Measurements from ENCODE around the gene NUP43.
"Not testable (repeated sequence)": the region's sequence is repeated elsewhere in the genome, so short reads cannot be mapped to it uniquely, and the experiment has no call there.

The NUP43 gene

GRCh38 chr6:149749082-149749593 is 2.8 kb upstream of the NUP43 start:
- not testable (repeated sequence) for DNase-seq (ENCODE audit: low read depth)

DNA sequence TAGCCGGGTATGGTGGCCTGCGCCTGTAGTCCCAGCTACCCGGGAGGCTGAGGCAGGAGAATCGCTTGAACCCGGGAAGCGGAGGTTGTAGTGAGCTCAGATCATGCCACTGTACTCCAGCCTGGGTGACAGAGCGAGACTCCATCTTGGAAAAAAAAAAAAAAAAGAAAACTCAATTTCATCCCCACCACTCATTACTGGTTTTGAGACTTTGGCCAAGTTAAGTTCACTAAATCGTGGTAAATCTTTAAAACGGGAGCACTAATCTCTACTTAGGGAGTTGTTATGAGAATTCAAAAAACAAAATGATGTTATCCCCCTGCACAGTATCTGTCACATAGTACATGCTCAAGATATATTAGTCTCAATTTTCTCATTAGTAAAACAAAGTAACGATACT is 1.1 kb downstream of the NUP43 start:
- not testable (repeated sequence) for DNase-seq (ENCODE audit: low read depth)

DNA sequence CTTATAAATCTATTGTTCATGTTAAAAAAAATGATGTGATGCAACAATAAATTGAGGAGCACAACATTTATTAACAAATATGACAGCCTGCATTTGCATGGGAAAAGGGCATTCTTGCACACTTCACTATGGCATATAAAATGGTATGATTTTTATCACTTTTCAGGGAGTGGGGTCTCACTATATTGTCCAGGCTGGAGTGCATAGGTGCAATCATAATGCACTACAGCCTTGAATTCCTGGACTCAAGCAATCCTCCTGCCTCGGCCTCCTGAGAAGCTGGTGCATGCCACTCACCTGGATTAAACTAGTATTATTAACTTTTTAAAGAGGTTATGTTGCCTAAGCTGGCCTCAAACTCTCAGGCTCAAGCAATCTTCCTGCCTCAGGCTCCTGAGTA is 11.4 kb downstream of the NUP43 start:
- DNase-seq (ENCODE audit: low read depth): no peak

DNA sequence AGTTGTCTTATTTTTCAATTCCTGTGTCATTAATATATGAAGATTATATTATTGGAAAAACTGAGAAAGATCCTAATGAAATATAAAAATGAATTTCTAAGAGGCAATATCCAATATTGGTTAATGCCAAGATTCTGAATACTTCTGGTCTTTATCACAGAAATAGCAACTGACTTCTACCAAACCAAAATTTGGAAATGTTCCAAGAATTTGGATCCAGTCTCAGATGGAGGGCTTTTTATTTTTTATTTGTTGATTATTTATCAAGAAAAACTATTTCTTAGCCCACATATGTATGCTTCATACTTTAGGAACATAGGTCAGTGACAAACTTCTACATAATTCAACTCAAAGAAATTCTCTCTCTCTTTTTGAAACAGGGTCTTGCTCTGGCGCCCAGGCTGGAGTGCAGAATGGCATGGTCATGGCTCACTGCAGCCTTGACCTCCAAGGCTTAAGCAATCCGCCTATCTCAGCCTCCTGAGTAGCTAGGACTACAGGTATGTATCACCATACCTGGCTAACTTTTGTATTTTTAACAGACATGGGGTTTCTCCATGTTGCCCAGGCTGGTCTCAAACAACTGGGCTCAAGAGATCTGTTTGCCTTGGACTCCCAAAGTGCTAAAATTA is 13.1 kb downstream of the NUP43 start:
- DNase-seq (ENCODE audit: low read depth): no peak

GRCh38 chr6:149729824-149730223 is 16.5 kb downstream of the NUP43 start:
- no peak for DNase-seq (ENCODE audit: low read depth)

DNA sequence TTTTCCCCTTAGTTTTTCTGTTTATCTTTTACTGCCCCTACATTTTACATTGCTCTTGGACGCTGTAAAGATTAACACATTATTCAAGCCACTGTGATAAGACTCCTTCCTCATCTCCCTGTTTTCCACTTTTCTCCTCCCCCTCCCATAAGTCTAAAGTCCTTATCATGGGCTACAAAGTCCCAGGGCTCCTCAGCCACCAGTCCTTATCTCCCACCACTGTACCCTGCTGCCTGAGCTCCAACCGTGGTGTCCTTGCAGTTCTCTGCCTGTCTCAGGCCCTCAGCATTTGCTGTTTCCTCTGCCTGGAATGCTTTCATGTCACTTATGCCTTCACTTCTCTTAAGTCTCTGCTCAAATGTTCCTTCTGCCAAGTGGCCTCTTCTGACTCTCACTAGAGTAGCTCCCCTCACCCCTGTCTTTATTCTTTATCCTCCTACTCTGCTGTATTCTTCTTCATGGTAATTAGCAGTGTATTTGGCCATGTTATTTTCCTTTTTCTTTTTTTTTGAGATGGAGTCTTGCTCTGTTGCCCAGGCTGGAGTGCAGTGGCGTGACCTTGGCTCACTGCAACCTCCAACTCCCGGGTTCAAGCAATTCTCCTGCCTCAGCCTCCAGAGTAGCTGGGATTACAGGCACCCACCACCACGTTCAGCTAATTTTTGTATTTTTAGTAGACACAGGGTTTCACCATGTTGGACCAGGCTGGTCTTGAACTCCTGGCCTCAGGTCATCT is 17.7 kb downstream of the NUP43 start:
- DNase-seq (ENCODE audit: low read depth): no peak

GRCh38 chr6:149727793-149728498 is 18.4 kb downstream of the NUP43 start:
- no peak for DNase-seq (ENCODE audit: low read depth)

GRCh38 chr6:149725785-149726184 is 20.5 kb downstream of the NUP43 start:
- DNase-seq (ENCODE audit: low read depth): no peak

DNA sequence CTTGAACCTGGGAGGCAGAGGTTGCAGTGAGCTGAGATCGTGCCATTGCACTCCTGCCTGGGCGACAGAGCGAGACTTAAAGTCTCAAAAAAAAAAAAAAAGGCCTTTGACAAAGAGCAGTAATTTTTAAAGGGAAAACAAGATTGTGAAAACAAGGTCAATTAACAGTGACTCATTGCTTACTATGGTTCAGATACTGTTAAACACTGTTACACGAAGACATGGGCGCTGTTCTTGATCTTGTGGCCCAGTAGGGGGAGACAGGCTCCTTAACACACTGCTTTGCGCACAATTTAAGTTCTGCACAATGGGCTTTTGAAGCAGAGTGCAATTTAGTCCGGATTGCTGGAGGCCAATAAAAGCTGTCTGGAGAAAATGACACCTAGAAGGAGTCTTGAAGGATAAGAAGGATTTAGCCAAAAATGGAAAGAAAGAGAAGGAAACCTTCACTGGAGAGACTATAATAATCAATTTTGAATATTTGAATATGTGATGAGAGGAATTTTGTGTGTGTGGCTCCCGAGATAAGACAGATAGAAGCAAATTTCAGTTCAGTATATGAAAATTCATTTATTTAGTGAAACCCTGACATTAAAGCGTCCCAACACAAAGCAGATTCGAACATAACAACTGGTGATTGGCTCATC is 22.4 kb downstream of the NUP43 start:
- no peak for DNase-seq (ENCODE audit: low read depth)

DNA sequence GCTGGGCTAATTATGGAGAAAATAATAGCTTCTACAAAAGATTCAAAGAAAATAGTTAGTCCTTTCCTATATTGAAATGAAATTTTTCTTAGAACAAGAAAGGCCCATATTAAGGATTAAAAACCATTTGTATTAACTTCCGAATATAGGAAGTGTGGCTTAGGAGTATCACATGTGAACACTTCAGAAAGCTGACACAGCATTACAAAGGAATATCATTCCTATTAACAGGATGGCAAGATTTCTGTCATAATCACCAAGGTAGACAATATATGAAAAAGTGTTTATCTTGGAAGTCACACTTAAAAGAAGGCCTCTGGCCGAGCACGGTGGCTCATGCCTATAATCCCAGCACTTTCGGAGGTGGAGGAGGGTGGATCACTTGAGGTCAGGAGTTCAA is 23.1 kb downstream of the NUP43 start:
- DNase-seq (ENCODE audit: low read depth): no peak

- DNase-seq (ENCODE audit: low read depth): no peak
Observed at GRCh38 chr6:149719531-149719930, 26.8 kb downstream of the NUP43 start.

- DNase-seq (ENCODE audit: low read depth): peak; percentile 77
Observed at GRCh38 chr6:149717588-149718458, 28.5 kb downstream of the NUP43 start, which contains the start of gene LATS1. Gene LATS1 (minus strand): TSS chr6:149718101. CDS start chr6:149702126, 15,975 bp downstream.

DNA sequence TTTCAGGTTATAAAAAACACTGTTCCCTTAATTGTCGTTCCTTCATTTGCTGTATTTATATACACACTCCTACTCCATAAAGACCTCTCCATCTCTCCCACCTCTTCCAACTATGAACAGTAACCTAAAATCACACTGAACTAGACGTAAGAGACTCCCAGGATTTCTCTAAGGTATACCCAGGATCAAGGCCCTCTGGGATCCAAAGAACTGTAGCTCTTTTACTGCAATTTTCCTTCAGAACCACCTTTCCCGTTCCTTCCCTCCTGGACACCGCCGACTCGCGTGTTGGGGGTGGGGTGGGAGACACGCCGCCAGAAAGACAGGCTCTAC is 29.1 kb downstream of the NUP43 start:
- no peak for DNase-seq (ENCODE audit: low read depth)

- DNase-seq (ENCODE audit: low read depth): no peak
Observed at GRCh38 chr6:149716181-149716963, 30.0 kb downstream of the NUP43 start.

GRCh38 chr6:149714442-149714841 is 31.9 kb downstream of the NUP43 start:
- DNase-seq (ENCODE audit: low read depth): no peak

- no peak for DNase-seq (ENCODE audit: low read depth)
Observed at GRCh38 chr6:149711711-149712110, 34.6 kb downstream of the NUP43 start.

DNA sequence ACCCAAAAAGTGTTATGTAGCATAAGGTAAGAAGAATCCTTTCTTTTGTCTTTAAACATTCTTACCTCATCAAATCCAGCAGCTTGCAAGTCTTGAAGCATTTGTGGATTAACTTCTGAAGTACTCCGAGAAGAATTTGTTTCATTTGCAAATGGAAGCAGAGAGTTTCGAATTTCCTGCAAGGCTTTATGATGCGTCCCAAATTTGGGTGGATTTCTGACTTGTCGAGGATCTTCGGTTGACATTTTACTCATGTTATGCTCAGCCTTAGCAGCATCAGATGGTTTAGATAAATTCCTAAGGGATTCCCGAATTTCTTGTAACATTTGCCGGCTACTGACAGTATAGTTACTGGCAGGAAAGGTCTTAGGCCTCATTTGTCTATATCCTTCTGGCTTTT is 44.6 kb downstream of the NUP43 start:
- no peak for DNase-seq (ENCODE audit: low read depth)

DNA sequence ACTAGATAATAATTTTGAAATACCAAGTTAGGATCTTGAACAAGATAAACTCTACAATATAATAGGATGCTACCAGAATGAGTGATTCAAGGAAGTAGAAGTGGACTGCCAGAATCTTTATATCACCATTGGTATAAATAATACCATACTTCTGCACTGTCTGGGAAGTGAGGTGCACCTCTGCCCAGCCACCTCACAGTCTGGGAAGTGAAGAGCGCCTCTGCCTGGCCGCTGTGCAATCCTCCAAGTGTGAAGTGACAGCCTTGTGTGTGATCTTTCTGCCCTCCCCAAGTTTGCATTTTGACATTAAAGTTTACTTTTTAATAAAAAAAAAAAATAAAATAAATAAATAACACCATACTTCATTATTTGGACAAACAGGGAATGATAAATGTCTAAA is 47.2 kb downstream of the NUP43 start:
- DNase-seq (ENCODE audit: low read depth): no peak

DNA sequence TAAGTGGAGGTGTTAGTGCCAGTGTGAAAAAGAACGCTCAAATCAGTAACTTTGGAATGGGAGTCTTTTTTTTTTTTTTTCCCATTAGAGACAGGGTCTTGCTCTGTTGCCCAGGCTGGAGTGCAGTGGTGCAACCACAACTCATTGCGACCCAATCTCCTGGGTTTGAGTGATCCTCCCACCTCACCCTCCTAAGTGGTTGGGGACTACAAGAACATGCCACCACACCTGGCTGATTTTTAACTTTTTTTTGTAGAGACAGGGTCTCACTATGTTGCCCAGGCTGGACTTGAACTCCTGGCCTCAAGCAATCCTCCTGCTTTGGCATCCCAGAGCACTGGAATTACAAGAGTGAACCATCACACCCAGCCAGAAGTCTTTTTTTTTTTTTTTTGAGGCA is 48.2 kb downstream of the NUP43 start:
- DNase-seq (ENCODE audit: low read depth): no peak

DNA sequence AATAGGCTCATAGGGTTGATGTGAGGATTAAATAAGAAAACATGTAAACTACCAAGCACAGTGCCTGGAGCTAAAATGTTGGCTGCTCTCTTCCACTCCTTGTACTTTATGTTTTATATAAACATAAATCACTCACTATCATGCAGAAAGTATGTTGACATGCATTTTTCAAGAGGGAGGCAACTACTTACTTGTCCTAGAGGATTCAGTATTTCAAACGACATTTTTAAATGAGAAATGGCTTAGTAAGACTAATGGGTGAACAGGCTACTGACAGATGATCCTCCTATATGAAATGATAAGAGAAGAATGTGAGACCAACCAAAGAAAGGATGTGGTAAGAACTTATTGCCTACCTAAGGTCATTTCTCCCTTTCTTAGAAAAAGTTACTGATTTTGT is 49.4 kb downstream of the NUP43 start:
- DNase-seq (ENCODE audit: low read depth): peak; percentile 38

DNA sequence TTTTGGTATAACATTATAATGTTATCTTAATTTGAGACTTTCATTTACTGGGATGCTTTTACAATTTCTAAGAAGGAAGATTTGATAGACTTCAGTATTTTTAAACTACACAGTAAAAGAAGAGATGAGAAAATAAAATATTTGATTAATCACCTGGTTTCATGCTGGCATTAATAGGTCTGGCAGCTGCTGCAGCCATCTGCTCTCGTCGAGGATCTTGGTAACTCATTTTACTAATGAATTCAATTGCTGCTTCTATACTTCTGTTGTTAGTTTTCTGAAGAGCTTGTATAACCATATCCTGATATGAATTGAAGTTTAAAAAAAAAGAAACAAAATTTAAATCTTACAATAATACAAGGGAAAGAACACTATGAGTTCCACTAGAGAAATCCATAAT is 51.4 kb downstream of the NUP43 start:
- no peak for DNase-seq (ENCODE audit: low read depth)

Measured in HS-27A (cell line).